ENCODE measurements around the gene BIN2.
A peak's percentile ranks its signal among the peaks of the same experiment; 100 is the strongest.
"Not testable (repeated sequence)": the region's sequence is repeated elsewhere in the genome, so short reads cannot be mapped to it uniquely, and the experiment has no call there.

Gene BIN2

DNA sequence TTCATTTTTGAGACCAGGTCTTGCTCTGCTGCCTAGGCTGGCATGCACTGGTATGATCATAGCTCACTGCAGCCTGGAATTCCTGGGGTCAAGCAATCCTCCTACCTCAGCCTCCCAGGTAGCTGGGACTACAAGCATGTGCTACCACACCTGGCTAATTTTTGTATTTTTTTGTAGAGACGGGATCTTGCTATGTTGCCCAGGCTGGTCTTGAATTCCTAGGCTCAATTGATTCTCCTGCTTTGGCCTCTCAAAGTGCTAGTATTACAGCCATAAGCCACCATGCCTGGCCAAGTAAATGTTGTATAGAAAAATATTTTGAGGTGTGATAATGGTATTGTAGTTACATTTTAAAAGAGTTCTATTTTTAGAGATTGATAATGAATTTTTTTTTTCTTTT lies 12.6 kb downstream of the BIN2 start:
- no peak for DNase-seq (ENCODE audit: low read depth)

GRCh38 chr12:51307655-51308593 lies 16.1 kb downstream of the BIN2 start:
- DNase-seq (ENCODE audit: low read depth) = no peak

DNA sequence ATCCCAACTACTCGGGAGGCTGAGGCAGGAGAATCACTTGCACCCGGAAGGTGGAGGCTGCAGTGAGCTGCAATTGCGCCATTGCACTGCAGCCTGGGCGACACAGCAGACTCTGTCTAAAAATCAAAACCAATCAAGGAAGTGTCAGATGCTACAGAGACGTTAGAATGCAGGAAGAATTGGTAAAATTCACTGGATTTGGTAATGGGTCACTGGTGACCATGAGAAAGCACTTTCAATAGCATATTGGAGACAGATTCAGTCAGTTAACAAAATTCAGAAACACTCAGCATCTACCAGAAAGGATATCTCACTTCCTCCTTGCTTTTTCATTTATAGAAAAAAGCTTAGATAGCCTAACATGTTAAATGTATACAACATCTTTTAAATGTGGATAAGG lies 17.5 kb downstream of the BIN2 start:
- no peak for DNase-seq (ENCODE audit: low read depth)

- not testable (repeated sequence) for DNase-seq (ENCODE audit: low read depth)
Measured at GRCh38 chr12:51300768-51301167, 23.2 kb downstream of the BIN2 start.

DNA sequence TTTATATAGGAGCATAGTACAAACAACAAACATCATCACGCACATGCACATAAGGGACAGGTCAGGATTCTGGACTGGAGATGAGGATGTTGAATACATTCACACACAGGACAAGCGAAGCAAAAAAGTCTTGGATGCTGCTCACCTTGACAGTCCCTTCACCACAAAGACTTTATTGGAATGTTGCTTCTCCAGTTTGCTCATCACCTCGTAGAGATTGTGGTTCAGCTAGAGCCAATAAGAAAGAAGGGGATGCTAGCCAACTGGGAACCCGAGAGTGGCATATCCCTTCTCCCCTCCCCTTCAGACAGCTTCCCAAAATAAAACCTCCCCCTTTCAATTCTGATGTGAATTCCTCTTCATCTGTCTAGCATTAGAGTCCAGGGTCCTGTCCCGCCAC lies 28.3 kb downstream of the BIN2 start:
- no peak for DNase-seq (ENCODE audit: low read depth)

DNA sequence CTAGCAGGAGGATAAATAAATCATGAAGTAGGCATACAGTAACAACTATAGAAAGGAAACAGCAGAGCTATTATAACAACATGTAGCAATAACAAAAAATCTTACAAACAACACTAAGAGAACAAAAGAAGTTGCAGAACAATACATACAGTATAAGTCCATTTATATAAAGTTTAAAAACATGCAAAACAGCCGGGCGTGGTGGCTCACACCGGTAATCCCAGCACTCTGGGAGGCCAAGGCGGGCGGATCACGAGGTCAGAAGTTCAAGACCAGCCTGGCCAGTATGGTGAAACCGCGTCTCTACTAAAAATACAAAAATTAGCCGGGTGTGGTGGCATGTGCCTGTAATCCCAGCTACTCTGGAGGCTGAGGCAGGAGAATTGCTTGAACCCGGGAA lies 29.9 kb downstream of the BIN2 start:
- not testable (repeated sequence) for DNase-seq (ENCODE audit: low read depth)

GRCh38 chr12:51293696-51294095 lies 30.3 kb downstream of the BIN2 start:
- DNase-seq (ENCODE audit: low read depth) = no peak

DNA sequence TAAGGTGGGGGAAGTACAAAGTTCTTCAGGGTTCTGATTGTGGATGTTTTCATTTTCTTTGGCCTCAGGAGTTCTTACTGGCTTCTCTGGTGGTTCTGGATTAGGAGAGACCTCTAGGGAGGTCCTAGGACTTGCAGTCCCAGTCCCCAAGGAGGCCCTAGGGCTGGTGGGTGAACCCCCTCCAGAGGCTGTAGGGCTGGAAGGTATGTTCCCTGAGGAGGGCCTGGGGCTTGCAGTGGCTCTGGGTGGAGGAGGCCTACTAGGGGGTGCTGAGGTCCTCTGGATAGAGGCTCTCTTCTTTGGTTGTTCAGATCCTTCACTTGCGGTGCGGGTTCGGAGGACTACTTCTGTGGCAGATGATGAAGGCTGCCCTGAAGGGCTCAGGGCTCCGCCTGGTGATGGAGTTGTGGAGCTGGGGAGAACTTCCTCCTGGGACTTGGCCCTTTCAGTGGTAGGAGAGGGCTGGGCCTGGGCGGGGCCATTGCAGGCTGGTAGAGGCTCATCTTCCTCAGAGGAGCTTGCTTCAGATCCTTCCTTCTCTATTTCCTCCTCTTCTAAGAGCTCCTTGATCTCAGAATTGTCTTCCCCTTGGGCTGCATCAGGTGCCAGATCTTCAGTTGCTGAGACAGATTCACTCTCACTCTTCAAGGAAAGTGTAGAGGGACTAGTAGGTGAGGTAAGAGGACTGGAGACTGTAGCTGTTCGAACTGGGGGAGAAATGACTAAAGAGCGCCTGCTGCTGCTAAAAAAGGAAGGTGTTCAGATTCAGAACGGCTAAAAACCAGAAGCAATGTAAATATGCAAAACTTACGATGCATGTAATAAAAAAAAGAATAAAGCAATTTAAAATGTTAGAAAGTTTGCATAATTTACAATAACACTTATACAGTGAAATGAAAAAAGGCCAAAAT lies 32.1 kb downstream of the BIN2 start:
- not testable (repeated sequence) for DNase-seq (ENCODE audit: low read depth)

GRCh38 chr12:51285843-51286242 lies 38.1 kb downstream of the BIN2 start:
- no peak for DNase-seq (ENCODE audit: low read depth)

DNA sequence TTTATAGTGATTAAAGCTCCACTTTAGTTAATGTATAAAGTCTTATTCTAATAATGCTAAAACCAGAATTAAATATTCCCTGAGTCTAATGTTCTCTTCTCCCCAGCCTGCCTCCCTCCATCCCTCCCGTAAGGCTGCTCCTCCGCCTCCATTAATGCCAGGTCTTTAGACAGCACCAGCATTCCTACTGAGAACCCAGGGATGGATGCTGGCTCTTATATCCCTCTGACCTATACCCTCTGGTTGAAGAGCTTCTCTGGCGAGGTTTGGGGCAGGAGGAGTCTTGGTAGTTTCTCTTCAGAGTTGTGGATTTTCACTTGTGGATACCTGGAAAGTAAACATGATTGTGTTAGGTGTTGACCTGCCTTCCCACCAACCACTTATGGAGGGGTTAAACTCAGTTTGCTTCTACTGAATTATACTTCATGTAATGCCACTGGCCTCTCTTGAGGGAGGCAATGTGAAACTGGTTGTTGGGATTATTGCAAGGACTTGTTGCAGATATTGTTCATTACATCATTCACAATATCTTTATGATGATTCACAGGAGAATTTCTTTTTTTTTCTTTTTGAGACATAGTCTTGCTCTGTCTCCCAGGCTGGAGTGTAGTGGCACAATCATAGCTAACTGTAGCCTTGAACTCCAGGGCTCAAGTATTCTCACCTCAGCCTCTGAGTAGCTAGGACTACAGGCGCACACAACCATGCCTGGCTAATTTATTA lies 42.6 kb downstream of the BIN2 start:
- no peak for DNase-seq (ENCODE audit: low read depth)

DNA sequence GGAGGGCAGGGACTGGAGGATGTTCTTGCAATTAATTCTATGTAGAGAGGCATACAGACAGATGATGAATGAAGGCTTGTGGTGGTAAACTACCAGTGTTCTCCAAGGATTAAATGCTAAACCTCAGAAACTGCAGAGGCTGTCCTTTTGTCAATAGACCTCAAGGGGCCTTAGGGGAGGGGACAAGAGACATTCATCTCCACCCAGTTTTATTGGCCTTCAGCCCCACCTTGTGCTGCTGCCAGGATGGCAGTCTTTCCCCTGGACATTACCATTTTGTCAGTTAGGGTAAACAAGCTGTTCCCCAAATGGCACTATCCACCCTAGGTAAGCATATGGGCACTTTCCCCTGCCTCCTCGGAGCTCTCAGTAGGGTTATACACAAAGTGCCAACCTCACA lies 48.9 kb downstream of the BIN2 start:
- no peak for DNase-seq (ENCODE audit: low read depth)

- DNase-seq (ENCODE audit: low read depth) = not testable (repeated sequence)
Measured at GRCh38 chr12:51272810-51273209, 51.2 kb downstream of the BIN2 start.

- no peak for DNase-seq (ENCODE audit: low read depth)
Measured at GRCh38 chr12:51270951-51271518, 52.9 kb downstream of the BIN2 start.

DNA sequence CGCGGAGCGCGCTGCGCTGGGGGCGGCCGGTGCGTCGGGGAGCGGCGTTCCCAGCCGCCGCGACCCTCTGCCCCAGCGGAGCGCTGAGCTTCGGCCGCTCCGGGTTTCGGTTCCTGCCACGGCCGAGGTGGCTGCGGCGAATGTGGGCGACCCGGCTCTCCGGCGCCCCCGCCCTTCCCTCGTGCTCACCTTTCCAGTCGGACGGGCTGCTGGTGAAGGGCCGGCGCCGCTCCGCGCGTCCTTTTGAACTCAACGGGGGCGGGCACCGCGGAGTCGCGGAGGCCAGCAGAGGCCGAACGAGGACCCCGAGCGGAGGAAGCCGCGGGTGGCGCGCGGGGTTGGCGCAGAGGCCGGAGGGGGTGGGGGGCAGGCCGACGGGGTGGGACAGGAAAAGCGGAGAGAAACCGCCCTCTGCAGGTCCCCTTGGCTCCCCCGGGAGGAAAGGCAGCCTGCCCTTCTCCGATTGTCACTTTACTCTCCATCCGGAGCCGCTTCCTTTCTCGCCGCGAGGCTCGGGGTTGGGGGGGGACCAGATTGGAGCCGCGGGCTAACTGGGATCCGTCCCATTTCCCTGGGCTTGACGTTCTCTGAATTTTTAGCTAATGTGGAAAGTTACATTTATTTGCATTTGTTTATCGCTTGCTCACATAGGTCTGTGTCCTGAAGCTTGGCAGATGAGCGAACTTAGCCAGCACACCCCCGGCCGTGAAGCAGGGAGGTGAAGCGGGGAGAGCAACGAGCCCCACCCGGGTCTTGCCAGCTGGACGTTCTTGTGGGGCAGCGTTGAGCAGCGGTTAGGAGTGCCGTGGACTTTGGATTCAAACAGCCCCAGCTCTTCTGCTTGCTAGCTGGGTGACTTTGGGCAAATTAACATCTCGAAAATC lies 53.7 kb downstream of the BIN2 start, which contains the start of gene SMAGP:
Gene SMAGP, minus strand, starts transcription at position 349 of the 884 bp plus-strand sequence. CDS start 1,137 bp downstream, outside the sequence.
- peak; percentile 27 for DNase-seq (ENCODE audit: low read depth)

GRCh38 chr12:51269174-51270066 lies 54.6 kb downstream of the BIN2 start:
- DNase-seq (ENCODE audit: low read depth) = peak; percentile 43

GRCh38 chr12:51265024-51265423 lies 59.0 kb downstream of the BIN2 start:
- DNase-seq (ENCODE audit: low read depth) = no peak

GRCh38 chr12:51264297-51264696 lies 59.7 kb downstream of the BIN2 start:
- no peak for DNase-seq (ENCODE audit: low read depth)

DNA sequence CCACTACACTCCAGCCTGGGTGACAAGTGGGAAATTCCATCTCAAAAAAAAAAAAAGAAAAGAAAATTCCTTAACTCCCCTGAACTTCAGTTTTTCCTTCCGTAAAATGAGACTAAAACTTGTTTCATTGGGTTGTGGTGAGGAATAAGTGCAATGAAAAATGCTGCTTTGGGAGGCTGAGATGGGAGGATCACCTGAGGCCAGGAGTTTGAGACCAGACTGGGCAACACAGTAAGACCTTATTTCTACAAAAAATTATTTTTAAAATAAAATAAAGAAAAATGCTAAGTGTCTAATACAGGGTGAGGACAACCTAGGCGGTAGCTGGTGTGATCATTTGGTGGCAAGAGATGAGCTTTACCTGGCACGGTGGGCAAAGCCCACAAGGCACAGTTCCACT lies 60.6 kb downstream of the BIN2 start:
- no peak for DNase-seq (ENCODE audit: low read depth)

DNA sequence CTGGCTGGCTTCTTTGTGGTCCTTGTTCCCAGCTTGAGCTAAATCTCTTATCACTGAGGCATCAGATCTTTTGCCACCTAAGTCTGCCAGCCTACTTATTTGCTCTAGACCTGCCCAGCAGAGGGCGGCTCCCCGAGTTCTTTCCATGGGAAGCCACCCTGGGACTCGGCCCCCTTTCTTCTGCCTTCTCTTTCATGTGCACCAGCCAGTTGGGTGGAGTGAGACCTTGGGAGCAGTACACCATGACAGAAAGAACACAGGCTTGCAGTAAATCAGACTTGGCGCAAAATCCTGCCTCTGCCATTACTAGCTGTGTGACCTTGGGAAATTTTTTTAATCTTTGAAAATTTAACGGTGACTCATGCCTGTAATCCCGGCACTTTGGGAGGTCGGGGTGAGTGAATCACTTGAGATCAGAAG lies 61.2 kb downstream of the BIN2 start:
- DNase-seq (ENCODE audit: low read depth) = no peak

- DNase-seq (ENCODE audit: low read depth) = not testable (repeated sequence)
Measured at GRCh38 chr12:51259600-51259999, 64.4 kb downstream of the BIN2 start.

Measured in activated T-helper 1 cell treated with Interleukin-2 at 50 U/mL for 16 hours (primary cell).